ELF-1 (cell line): Measurements from ENCODE around the gene FAM107A.
"Not testable (repeated sequence)": the region's sequence is repeated elsewhere in the genome, so short reads cannot be mapped to it uniquely, and the experiment has no call there.

Experiments used
- DNase-seq: peaks from one replicate; pipeline ENCODE4 v3.0.0-alpha.2; 2016; ENCODE audit warnings: low read depth, low spot score

FAM107A gene

GRCh38 chr3:58536501-58537411 lies 40.4 kb downstream of the FAM107A start, which contains the start of gene ACOX2:
Gene ACOX2, minus strand, starts transcription at chr3:58537190. Its CDS starts 2,084 bp downstream, at chr3:58535106.
- DNase-seq: no peak

- DNase-seq: no peak
These were observed 41.4 kb downstream of the FAM107A start for GRCh38 chr3:58535531-58536500.

- no peak for DNase-seq
These were observed 42.3 kb downstream of the FAM107A start for GRCh38 chr3:58534592-58535494.

GRCh38 chr3:58532794-58533220 lies 44.4 kb downstream of the FAM107A start:
- peak; percentile 90 for DNase-seq

GRCh38 chr3:58531956-58532355 lies 45.2 kb downstream of the FAM107A start:
- no peak for DNase-seq

GRCh38 chr3:58531555-58531954 lies 45.6 kb downstream of the FAM107A start:
- no peak for DNase-seq

- no peak for DNase-seq
These were observed 46.8 kb downstream of the FAM107A start for GRCh38 chr3:58530354-58530865.

GRCh38 chr3:58529516-58530353 lies 47.5 kb downstream of the FAM107A start:
- DNase-seq: peak; percentile 84

GRCh38 chr3:58528629-58529028 lies 48.6 kb downstream of the FAM107A start:
- DNase-seq: no peak

- DNase-seq: not testable (repeated sequence)
These were observed 49.8 kb downstream of the FAM107A start for GRCh38 chr3:58527440-58527839.

GRCh38 chr3:58526515-58526957 lies 50.7 kb downstream of the FAM107A start:
- DNase-seq: peak; percentile 40

GRCh38 chr3:58524326-58524888 lies 52.8 kb downstream of the FAM107A start:
- no peak for DNase-seq

- DNase-seq: peak; percentile 57
These were observed 54.3 kb downstream of the FAM107A start for GRCh38 chr3:58522759-58523425.

- peak; percentile 84 for DNase-seq
These were observed 55.1 kb downstream of the FAM107A start for GRCh38 chr3:58521917-58522631.

GRCh38 chr3:58521336-58521670 lies 55.9 kb downstream of the FAM107A start:
- no peak for DNase-seq

- DNase-seq: peak; percentile 70
These were observed 56.5 kb downstream of the FAM107A start for GRCh38 chr3:58520403-58521335.
